DOHH2 (cell line): ENCODE measurements around the gene ACVR2A.

Experiments
- H3F3A ChIP-seq: fragments of 200-600 bp; sonication (generic), shearing (Covaris generic); 2 replicates; pipeline ENCODE4 v1.6.0; 2016; ENCODE audit warnings: antibody characterized with exemption, mild to moderate bottlenecking; ENCODE audit not compliant: control insufficient read depth, insufficient read depth
- H3K27ac ChIP-seq: fragments of 200-600 bp; sonication (generic); 2 replicates; pipeline ENCODE4 v1.5.1; 2014; ENCODE audit warnings: low read depth, mild to moderate bottlenecking, low read length, moderate library complexity
- H3K27me3 ChIP-seq: fragments of 200-600 bp; sonication (generic); 2 replicates; pipeline ENCODE4 v1.6.1; 2014; ENCODE audit warnings: mild to moderate bottlenecking, low read length, mixed read lengths; ENCODE audit not compliant: control insufficient read depth
- H3K36me3 ChIP-seq: fragments of 200-600 bp; sonication (generic); 2 replicates; pipeline ENCODE4 v1.6.1; 2014; ENCODE audit warnings: mild to moderate bottlenecking, low read length, moderate library complexity, mixed read lengths; ENCODE audit not compliant: control insufficient read depth
- H3K4me1 ChIP-seq: fragments of 200-600 bp; sonication (generic); 2 replicates; pipeline ENCODE4 v1.6.1; 2014; ENCODE audit warnings: mild to moderate bottlenecking, low read length, mixed read lengths; ENCODE audit not compliant: control insufficient read depth
- H3K4me2 ChIP-seq: fragments of 200-600 bp; sonication (generic); 2 replicates; pipeline ENCODE4 v1.6.0; 2014; ENCODE audit warnings: mild to moderate bottlenecking, low read length, moderate library complexity
- H3K4me3 ChIP-seq: fragments of 200-600 bp; sonication (generic); 2 replicates; pipeline ENCODE4 v1.5.1; 2014; ENCODE audit warnings: mild to moderate bottlenecking, low read length, mixed read lengths
- H3K79me2 ChIP-seq: fragments of 200-600 bp; sonication (generic); 2 replicates; pipeline ENCODE4 v1.6.1; 2014; ENCODE audit warnings: mild to moderate bottlenecking, low read length, mixed read lengths; ENCODE audit not compliant: control insufficient read depth
- H3K9me2 ChIP-seq: fragments of 200-600 bp; sonication (generic); replicated peaks from 2 replicates; pipeline ENCODE4 v1.6.1; 2014; ENCODE audit warnings: mild to moderate bottlenecking, low read length, mixed read lengths; ENCODE audit not compliant: control insufficient read depth
- H3K9me3 ChIP-seq: fragments of 200-600 bp; sonication (generic); 2 replicates; pipeline ENCODE4 v1.6.1; 2014; ENCODE audit warnings: antibody characterized with exemption, low read length, mixed read lengths; ENCODE audit not compliant: control insufficient read depth, insufficient read depth
- H4K20me1 ChIP-seq: fragments of 200-600 bp; sonication (generic); 2 replicates; pipeline ENCODE4 v1.6.0; 2014; ENCODE audit warnings: low read depth, mild to moderate bottlenecking, antibody characterized with exemption, low read length, moderate library complexity; ENCODE audit not compliant: control insufficient read depth, insufficient read depth
- CTCF ChIP-seq: fragments of 200-600 bp; sonication (generic); IDR thresholded peaks from one replicate; pipeline ENCODE4 v1.5.1; 2014; ENCODE audit warnings: antibody characterized with exemption, mild to moderate bottlenecking, low read depth, low read length; ENCODE audit not compliant: poor library complexity, severe bottlenecking
- EZH2phosphoT487 ChIP-seq: fragments of 200-600 bp; sonication (generic); IDR thresholded peaks from 2 replicates; pipeline ENCODE4 v1.6.1; 2017; ENCODE audit warnings: borderline replicate concordance, mild to moderate bottlenecking, antibody characterized with exemption, low read length, moderate library complexity, mixed read lengths

The ACVR2A gene

GRCh38 chr2:147844697-147845410 is at the start of gene ACVR2A:
Gene ACVR2A (plus strand): TSS chr2:147845029. CDS start chr2:147845153, 124 bp downstream.
- Histone ChIP-seq H3F3A (peaks cover 11% of the 10 kb centered on the region), H3K79me2 (peaks cover 40% of the 10 kb centered on the region), H3K9me2 (no peaks in the 10 kb centered on the region), H4K20me1 (no peaks in the 10 kb centered on the region; the same call in 1 of the 2 replicates), H3K4me1 (peaks cover 38% of the 10 kb centered on the region), H3K4me2 (peak within 1 kb of the TSS; percentile 90), H3K36me3 (no peaks in the 10 kb centered on the region), H3K4me3 (peak within 1 kb of the TSS; percentile 83), H3K9me3 (no peaks in the 10 kb centered on the region), H3K27me3 (peaks cover 21% of the 10 kb centered on the region), H3K27ac (peak within 1 kb of the TSS; percentile 55)
- TF ChIP-seq CTCF (no peak), EZH2phosphoT487 (no peak)

GRCh38 chr2:147800316-147800715 is 44.5 kb upstream of the ACVR2A start:
- TF ChIP-seq EZH2phosphoT487 (no peak), CTCF (no peak)
- no peaks in the 10 kb centered on the region for H4K20me1 ChIP-seq
- H3K79me2 ChIP-seq: no peaks in the 10 kb centered on the region
- no peak overlapping the region for H3K27ac ChIP-seq
- no peaks in the 10 kb centered on the region for H3K4me1 ChIP-seq
- H3K4me2 ChIP-seq: no peak overlapping the region
- H3K27me3 ChIP-seq: no peaks in the 10 kb centered on the region
- no peaks in the 10 kb centered on the region for H3K36me3 ChIP-seq
- H3K9me3 ChIP-seq: no peaks in the 10 kb centered on the region
- no peaks in the 10 kb centered on the region; the same call in 1 of the 2 replicates for H3K9me2 ChIP-seq
- no peaks in the 10 kb centered on the region for H3F3A ChIP-seq
- H3K4me3 ChIP-seq: no peak overlapping the region

- no peaks in the 10 kb centered on the region for H3K4me1 ChIP-seq
- no peaks in the 10 kb centered on the region for H4K20me1 ChIP-seq
- H3F3A ChIP-seq: no peaks in the 10 kb centered on the region
- H3K9me3 ChIP-seq: no peaks in the 10 kb centered on the region
- no peaks in the 10 kb centered on the region for H3K9me2 ChIP-seq
- no peaks in the 10 kb centered on the region for H3K79me2 ChIP-seq
- no peak overlapping the region for H3K27ac ChIP-seq
- H3K36me3 ChIP-seq: no peaks in the 10 kb centered on the region
- TF ChIP-seq EZH2phosphoT487 (no peak), CTCF (no peak)
- H3K27me3 ChIP-seq: no peaks in the 10 kb centered on the region
- no peak overlapping the region for H3K4me2 ChIP-seq
- no peak overlapping the region for H3K4me3 ChIP-seq
These were observed 38.0 kb upstream of the ACVR2A start for GRCh38 chr2:147806846-147807245.
